ENCODE results near the gene AJM1.
A peak's percentile ranks its signal among the peaks of the same experiment; 100 is the strongest.
"Not testable (repeated sequence)": the region's sequence is repeated elsewhere in the genome, so short reads cannot be mapped to it uniquely, and the experiment has no call there.

The AJM1 gene

DNA sequence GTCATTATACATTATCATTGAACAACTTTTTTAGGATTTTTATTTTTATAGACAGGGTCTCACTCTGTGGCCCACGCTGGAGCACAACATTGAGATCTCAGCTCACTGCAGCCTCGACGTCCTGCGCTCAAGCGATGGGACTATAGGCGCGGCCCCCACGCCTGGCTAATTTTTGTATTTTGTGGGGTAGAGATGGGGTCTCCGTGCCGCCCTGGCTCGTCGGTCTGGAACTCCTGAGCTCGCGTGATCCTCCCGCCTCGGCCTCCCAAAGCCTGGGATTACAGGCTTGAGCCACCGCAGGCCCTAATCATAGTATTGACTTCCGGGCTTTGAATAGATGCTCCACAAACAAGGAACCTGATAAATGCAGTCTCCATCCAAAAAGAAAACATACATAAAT lies 25.2 kb downstream of the AJM1 start:
- no peak overlapping the region for H3K18ac ChIP-seq (ENCODE audit: low read depth in 1 of 2, low read length in 2 of 2)
- no peak overlapping the region for H3K4ac ChIP-seq (ENCODE audit: low read depth in 1 of 2, low read length in 2 of 2)
- H4K91ac ChIP-seq (ENCODE audit: low read length), result no peak overlapping the region
- no peak for DNase-seq
- no peak overlapping the region for H3K4me2 ChIP-seq (ENCODE audit: low read length, poor library complexity, severe bottlenecking)
- peaks cover 16% of the 10 kb centered on the region for H3K79me1 ChIP-seq (replicated peaks; ENCODE audit: low read length, poor library complexity, severe bottlenecking)
- no peak overlapping the region for H4K8ac ChIP-seq (ENCODE audit: low read length)
- no peaks in the 10 kb centered on the region for H3K9me3 ChIP-seq (ENCODE audit: control insufficient read depth, low read length)
- H2AK5ac ChIP-seq (ENCODE audit: low read length, severe bottlenecking), result no peak overlapping the region
- no peak overlapping the region for H3K9ac ChIP-seq (ENCODE audit: low read length)
- no peak overlapping the region for H2BK12ac ChIP-seq (ENCODE audit: low read length in 2 of 2)
- no peak overlapping the region for H2BK120ac ChIP-seq (ENCODE audit: low read depth, low read length)
- H3K27ac ChIP-seq (ENCODE audit: low read length, poor library complexity, severe bottlenecking), result no peak overlapping the region
- H3K36me3 ChIP-seq (ENCODE audit: control insufficient read depth in 1 of 2, insufficient read depth in 2 of 2, low read depth in 1 of 2, low read length in 2 of 2), result peaks cover 23 to 26% of the 10 kb centered on the region in 2 experiments
- H3K4me3 ChIP-seq (ENCODE audit: insufficient read depth in 1 of 2, low read depth in 1 of 2, low read length in 2 of 2), result peak overlapping the region in 1 of 2 experiments; percentile 76
- H3K4me1 ChIP-seq (ENCODE audit: control insufficient read depth, insufficient read depth, low read depth, low read length), result peaks cover 10% of the 10 kb centered on the region
- no peak overlapping the region for H3K14ac ChIP-seq (ENCODE audit: low read length in 2 of 2)
- WGBS, result 98% methylated on average over 17 of the region's 18 CpGs
- H2AFZ ChIP-seq (ENCODE audit: low read depth, low read length), result no peak overlapping the region
- no peaks in the 10 kb centered on the region for H3K27me3 ChIP-seq (ENCODE audit: control insufficient read depth in 1 of 2, insufficient read depth in 1 of 2, low read length in 2 of 2)
- H2BK15ac ChIP-seq (ENCODE audit: low read depth, poor library complexity, severe bottlenecking), result no peak overlapping the region
- H2BK5ac ChIP-seq (ENCODE audit: low read depth, low read length, poor library complexity, severe bottlenecking), result no peak overlapping the region
- no peak overlapping the region for H3K23ac ChIP-seq (ENCODE audit: low read length in 2 of 2)

DNA sequence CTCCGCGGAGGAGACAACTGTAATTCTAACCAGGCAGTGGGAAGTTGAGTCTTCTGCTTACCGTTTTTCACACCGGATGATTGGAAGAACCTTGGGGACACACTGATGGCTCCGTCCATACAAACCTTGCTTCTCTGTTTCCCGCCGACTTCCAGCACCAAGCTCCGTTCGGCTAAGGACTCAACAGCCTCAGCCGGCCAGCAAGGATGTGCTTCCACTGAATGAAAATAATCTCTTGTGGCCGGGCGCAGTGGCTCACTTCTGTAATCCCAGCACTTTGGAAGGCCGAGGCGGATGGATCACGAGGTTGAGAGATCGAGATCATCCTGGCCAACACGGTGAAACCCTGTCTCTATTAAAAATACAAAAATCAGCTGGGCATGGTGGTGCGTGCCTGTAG lies 25.6 kb downstream of the AJM1 start:
- Histone ChIP-seq H2BK120ac (ENCODE audit: low read depth, low read length) (no peak overlapping the region), H2BK5ac (ENCODE audit: low read depth, low read length, poor library complexity, severe bottlenecking) (no peak overlapping the region), H3K14ac (ENCODE audit: low read length in 2 of 2) (no peak overlapping the region), H3K36me3 (ENCODE audit: control insufficient read depth in 1 of 2, insufficient read depth in 2 of 2, low read depth in 1 of 2, low read length in 2 of 2) (peaks cover 19 to 22% of the 10 kb centered on the region in 2 experiments), H2BK15ac (ENCODE audit: low read depth, poor library complexity, severe bottlenecking) (no peak overlapping the region), H3K27me3 (ENCODE audit: control insufficient read depth in 1 of 2, insufficient read depth in 1 of 2, low read length in 2 of 2) (no peaks in the 10 kb centered on the region), H3K4me1 (ENCODE audit: control insufficient read depth, insufficient read depth, low read depth, low read length) (peaks cover 10% of the 10 kb centered on the region), H3K4me2 (ENCODE audit: low read length, poor library complexity, severe bottlenecking) (no peak overlapping the region), H3K27ac (ENCODE audit: low read length, poor library complexity, severe bottlenecking) (no peak overlapping the region), H3K79me1 (replicated peaks; ENCODE audit: low read length, poor library complexity, severe bottlenecking) (peaks cover 13% of the 10 kb centered on the region), H3K23ac (ENCODE audit: low read length in 2 of 2) (no peak overlapping the region), H3K4ac (ENCODE audit: low read depth in 1 of 2, low read length in 2 of 2) (no peak overlapping the region), H4K91ac (ENCODE audit: low read length) (no peak overlapping the region), H4K8ac (ENCODE audit: low read length) (no peak overlapping the region), H3K9ac (ENCODE audit: low read length) (no peak overlapping the region), H3K4me3 (ENCODE audit: insufficient read depth in 1 of 2, low read depth in 1 of 2, low read length in 2 of 2) (no peak overlapping the region), H3K18ac (ENCODE audit: low read depth in 1 of 2, low read length in 2 of 2) (no peak overlapping the region), H2BK12ac (ENCODE audit: low read length in 2 of 2) (no peak overlapping the region), H2AK5ac (ENCODE audit: low read length, severe bottlenecking) (no peak overlapping the region), H3K9me3 (ENCODE audit: control insufficient read depth, low read length) (no peaks in the 10 kb centered on the region), H2AFZ (ENCODE audit: low read depth, low read length) (no peak overlapping the region)
- WGBS, result 97% methylated on average over 18 of the region's 18 CpGs
- no peak for DNase-seq

DNA sequence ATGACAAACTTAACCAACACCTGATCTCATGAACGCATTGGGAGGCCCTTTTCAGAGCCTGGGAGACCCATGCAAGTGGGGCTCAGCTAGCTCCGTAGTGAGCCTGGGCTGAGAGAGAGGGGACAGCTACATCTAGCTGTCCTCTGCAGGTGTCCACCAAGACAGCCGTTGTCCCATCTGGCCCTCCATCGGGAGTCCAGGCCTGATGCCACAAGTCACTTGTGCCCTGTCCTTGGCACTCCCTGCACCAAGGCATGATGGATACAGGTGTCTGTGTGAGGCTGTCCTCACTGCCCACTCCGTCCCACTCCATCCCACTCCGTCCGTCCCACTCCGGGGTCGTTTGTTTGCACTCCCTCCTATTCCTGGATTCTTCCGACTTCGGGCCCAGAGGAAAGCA lies 26.4 kb downstream of the AJM1 start:
- peaks cover 12 to 14% of the 10 kb centered on the region in 2 experiments for H3K36me3 ChIP-seq (ENCODE audit: control insufficient read depth in 1 of 2, insufficient read depth in 2 of 2, low read depth in 1 of 2, low read length in 2 of 2)
- no peak overlapping the region for H3K18ac ChIP-seq (ENCODE audit: low read depth in 1 of 2, low read length in 2 of 2)
- H2AK5ac ChIP-seq (ENCODE audit: low read length, severe bottlenecking), result no peak overlapping the region
- no peak overlapping the region for H3K14ac ChIP-seq (ENCODE audit: low read length in 2 of 2)
- H2AFZ ChIP-seq (ENCODE audit: low read depth, low read length), result no peak overlapping the region
- no peak overlapping the region for H2BK15ac ChIP-seq (ENCODE audit: low read depth, poor library complexity, severe bottlenecking)
- H3K9me3 ChIP-seq (ENCODE audit: control insufficient read depth, low read length), result no peaks in the 10 kb centered on the region
- H4K91ac ChIP-seq (ENCODE audit: low read length), result no peak overlapping the region
- no peak overlapping the region for H2BK5ac ChIP-seq (ENCODE audit: low read depth, low read length, poor library complexity, severe bottlenecking)
- H3K4me3 ChIP-seq (ENCODE audit: insufficient read depth in 1 of 2, low read depth in 1 of 2, low read length in 2 of 2), result no peak overlapping the region
- no peak overlapping the region for H2BK12ac ChIP-seq (ENCODE audit: low read length in 2 of 2)
- no peak overlapping the region for H3K4me2 ChIP-seq (ENCODE audit: low read length, poor library complexity, severe bottlenecking)
- H3K23ac ChIP-seq (ENCODE audit: low read length in 2 of 2), result no peak overlapping the region
- DNase-seq, result no peak
- no peak overlapping the region for H2BK120ac ChIP-seq (ENCODE audit: low read depth, low read length)
- H3K79me1 ChIP-seq (replicated peaks; ENCODE audit: low read length, poor library complexity, severe bottlenecking), result peaks cover 6% of the 10 kb centered on the region
- WGBS, result 95% methylated on average over 11 of the region's 11 CpGs
- peaks cover 9% of the 10 kb centered on the region for H3K4me1 ChIP-seq (ENCODE audit: control insufficient read depth, insufficient read depth, low read depth, low read length)
- no peak overlapping the region for H3K27ac ChIP-seq (ENCODE audit: low read length, poor library complexity, severe bottlenecking)
- no peaks in the 10 kb centered on the region for H3K27me3 ChIP-seq (ENCODE audit: control insufficient read depth in 1 of 2, insufficient read depth in 1 of 2, low read length in 2 of 2)
- no peak overlapping the region for H3K9ac ChIP-seq (ENCODE audit: low read length)
- H4K8ac ChIP-seq (ENCODE audit: low read length), result no peak overlapping the region
- H3K4ac ChIP-seq (ENCODE audit: low read depth in 1 of 2, low read length in 2 of 2), result no peak overlapping the region

DNA sequence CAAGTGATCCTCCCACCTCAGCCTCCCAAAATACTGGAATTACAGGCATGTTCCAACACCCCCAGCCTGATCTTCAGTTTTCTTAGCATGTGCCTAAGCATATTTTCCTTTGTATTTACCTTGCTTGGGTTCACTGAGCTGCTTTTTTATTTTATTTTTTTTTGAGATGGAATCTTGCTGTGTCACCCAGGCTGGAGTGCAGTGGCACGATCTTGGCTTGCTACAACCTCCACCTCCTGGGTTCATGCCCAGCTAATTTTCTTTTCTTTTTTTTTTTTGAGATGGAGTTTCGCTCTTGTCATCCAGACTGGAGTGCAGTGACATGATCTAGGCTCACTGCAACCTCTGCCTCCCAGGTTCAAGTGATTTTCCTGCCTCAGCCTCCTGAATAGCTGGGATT lies 27.3 kb downstream of the AJM1 start:
- H2BK120ac ChIP-seq (ENCODE audit: low read depth, low read length); H3K9me3 ChIP-seq (ENCODE audit: control insufficient read depth, low read length); H2BK15ac ChIP-seq (ENCODE audit: low read depth, poor library complexity, severe bottlenecking); H2BK5ac ChIP-seq (ENCODE audit: low read depth, low read length, poor library complexity, severe bottlenecking); DNase-seq; H3K4ac ChIP-seq (ENCODE audit: low read depth in 1 of 2, low read length in 2 of 2); H4K8ac ChIP-seq (ENCODE audit: low read length); H3K27me3 ChIP-seq (ENCODE audit: control insufficient read depth in 1 of 2, insufficient read depth in 1 of 2, low read length in 2 of 2); H2AK5ac ChIP-seq (ENCODE audit: low read length, severe bottlenecking); H3K14ac ChIP-seq (ENCODE audit: low read length in 2 of 2); H3K4me1 ChIP-seq (ENCODE audit: control insufficient read depth, insufficient read depth, low read depth, low read length); H4K91ac ChIP-seq (ENCODE audit: low read length); H3K4me2 ChIP-seq (ENCODE audit: low read length, poor library complexity, severe bottlenecking); H3K36me3 ChIP-seq (ENCODE audit: control insufficient read depth in 1 of 2, insufficient read depth in 2 of 2, low read depth in 1 of 2, low read length in 2 of 2); H3K4me3 ChIP-seq (ENCODE audit: insufficient read depth in 1 of 2, low read depth in 1 of 2, low read length in 2 of 2); H3K18ac ChIP-seq (ENCODE audit: low read depth in 1 of 2, low read length in 2 of 2); H2AFZ ChIP-seq (ENCODE audit: low read depth, low read length); H3K79me1 ChIP-seq (replicated peaks; ENCODE audit: low read length, poor library complexity, severe bottlenecking); H3K9ac ChIP-seq (ENCODE audit: low read length); H2BK12ac ChIP-seq (ENCODE audit: low read length in 2 of 2); H3K27ac ChIP-seq (ENCODE audit: low read length, poor library complexity, severe bottlenecking); H3K23ac ChIP-seq (ENCODE audit: low read length in 2 of 2): not testable (repeated sequence)
- whole genome bisulfite sequencing, result 83% methylated on average over 2 of the region's 2 CpGs

Measured in mesenchymal stem cell (in vitro differentiated cells and primary cell).